HG02852 (cell line): ENCODE data around the gene PDE8B.

Experiments used
- ATAC-seq: cut with Tn5 transposase; IDR thresholded peaks from one replicate; pipeline ENCODE4 v1.9.1; 2021; ENCODE audit warnings: mild to moderate bottlenecking, moderate library complexity; ENCODE audit not compliant: unreplicated experiment

The PDE8B gene

GRCh38 chr5:77282337-77283027, 72.0 kb downstream of the PDE8B start:
- no peak for ATAC-seq

DNA sequence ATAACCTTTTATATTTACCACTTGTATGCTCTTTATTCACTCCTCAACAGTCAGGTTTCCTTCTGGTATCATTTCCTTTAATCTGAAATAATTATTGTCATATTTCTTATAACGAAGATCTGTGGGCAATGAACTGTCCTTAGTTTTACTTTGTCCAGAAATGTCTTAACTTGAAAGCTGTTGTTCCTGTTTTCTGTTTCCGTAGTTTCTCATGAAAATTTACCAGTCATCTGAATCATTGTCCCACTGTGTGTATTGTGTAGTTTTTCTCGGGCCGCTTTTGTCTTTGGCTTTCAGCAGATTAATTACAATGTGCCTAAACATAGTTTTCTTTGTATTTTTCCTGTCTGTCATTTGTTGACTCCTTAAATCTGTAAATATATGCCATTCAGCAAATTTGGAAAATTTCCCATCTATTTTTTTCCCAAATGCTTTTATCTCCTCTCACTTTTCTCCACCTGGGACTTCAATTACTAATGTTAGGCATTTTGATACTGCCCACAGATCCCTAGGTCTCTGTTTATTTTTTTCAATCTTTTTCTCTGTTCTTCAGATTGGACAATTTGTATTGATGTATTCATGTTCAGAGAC, 74.9 kb downstream of the PDE8B start:
- ATAC-seq = no peak

DNA sequence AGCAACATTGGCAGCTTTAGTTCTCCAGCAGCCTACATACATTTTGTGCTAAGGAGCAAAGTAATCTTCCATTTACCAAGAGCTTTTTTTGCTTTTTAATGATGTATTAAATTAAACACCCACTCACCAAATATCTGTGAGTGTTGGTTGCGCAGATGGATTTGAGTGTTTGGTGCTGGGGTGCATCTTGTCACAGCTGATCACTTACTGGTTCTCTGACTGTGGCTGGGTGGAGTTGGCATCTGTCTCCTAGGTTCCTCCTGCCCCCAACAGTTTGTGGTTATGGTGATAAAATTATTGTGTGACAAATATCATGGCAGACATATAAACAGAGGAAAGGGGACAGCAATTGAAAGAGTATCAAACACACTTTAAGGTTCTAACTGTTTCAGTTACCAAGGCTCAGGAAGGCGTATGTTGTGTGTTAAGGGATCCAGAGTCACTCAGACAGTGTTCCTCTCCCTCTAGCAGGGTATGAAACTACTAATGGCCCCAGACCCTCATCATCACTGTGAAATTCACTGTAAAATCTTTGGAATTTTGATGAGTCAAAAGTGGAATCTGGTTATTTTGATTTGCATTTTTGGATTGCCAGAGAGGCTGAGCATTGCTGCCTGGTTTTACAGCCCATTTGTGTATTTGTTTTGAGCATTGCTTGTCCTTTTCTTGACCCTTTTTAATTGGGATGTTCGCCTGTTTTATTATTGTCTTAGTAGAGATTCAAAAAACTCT, 81.7 kb downstream of the PDE8B start:
- no peak for ATAC-seq

- no peak for ATAC-seq
Measured at GRCh38 chr5:77294185-77294584, 83.7 kb downstream of the PDE8B start.

DNA sequence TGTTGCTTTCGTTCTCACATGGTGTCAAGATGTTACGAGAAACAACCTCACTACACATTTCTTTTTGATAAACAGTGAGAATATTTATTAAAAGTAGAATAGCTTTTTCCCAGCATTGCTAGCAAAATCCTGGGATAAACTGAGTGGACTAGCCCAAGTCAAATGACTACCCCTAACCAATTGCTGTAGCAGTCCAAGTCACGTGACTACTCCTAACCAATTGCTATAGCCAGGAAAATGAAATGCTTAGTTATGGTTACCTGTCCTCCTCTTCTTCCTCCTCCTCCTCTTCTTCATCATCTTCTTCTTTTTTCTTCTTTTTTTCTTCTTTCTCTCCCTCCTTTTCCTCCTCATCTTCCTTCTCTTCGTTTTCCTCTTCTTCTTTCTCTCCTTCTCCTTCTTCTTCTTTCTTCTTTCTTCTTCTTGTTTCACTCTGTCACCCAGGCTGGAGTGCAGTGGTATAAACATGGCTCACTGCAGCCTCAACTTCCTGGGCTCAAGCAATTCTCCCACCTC, 85.4 kb downstream of the PDE8B start:
- ATAC-seq = no peak

DNA sequence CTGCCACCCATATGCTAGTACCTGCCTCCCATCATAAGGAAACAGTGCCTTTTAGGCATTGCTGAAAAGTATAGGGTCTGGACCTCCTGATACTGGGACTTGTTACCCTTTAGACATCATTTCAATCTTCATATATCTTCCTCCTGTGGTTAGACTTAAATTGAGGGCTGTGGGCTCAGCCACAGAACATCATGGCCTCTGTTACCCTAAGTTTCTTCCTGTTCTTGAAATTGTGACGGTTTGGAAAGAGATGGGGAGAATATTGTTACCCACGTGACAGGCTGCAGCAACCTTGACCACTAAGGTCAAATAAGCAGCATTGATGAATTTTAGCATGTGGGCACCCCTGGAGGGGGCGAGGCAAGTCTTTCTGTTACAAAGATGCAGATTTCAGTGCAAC, 87.7 kb downstream of the PDE8B start:
- no peak for ATAC-seq

DNA sequence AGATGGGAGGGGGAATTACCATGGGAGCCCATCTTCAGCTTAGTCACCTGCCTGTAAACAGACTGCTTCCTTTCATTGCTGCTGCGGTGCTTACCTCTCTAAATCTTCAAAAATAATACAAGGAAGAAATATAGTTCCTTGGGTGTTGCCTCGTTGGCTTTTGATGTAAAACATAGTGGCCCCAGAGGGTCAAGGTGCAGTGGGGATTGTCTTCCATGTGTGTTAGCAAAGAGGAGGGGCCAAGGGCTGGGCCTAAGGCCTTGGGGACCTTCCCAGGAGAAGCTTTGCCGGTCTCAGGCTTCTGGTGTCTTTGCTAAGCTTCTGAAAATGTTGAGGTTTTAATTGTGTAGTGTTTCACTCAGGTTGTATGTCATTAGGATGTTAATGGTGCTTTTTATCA, 90.0 kb downstream of the PDE8B start:
- ATAC-seq = no peak

DNA sequence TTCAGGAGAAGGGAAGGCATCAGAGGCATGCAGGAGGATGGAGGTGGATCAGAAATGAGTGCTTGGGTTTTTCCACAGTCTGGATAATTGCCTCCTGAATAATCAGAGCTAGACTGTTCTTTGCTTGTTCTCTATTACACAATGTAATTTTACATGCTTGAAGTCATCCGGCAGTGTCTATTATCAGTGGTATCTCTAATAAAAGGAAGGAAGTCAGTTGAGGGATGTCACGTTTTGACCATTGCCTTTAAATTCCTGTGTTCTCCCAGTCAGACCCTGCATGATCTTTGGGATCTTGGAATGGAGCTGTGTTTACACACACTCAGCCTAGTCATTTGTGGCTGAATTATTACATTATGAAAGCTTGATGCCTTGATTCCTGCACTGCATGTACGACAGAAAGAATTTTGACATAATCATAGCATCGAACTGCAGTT, 91.0 kb downstream of the PDE8B start:
- no peak for ATAC-seq

- no peak for ATAC-seq
Measured at GRCh38 chr5:77302247-77302646, 91.8 kb downstream of the PDE8B start.

GRCh38 chr5:77302653-77303052, 92.2 kb downstream of the PDE8B start:
- no peak for ATAC-seq

GRCh38 chr5:77304388-77304787, 93.9 kb downstream of the PDE8B start:
- ATAC-seq = no peak

DNA sequence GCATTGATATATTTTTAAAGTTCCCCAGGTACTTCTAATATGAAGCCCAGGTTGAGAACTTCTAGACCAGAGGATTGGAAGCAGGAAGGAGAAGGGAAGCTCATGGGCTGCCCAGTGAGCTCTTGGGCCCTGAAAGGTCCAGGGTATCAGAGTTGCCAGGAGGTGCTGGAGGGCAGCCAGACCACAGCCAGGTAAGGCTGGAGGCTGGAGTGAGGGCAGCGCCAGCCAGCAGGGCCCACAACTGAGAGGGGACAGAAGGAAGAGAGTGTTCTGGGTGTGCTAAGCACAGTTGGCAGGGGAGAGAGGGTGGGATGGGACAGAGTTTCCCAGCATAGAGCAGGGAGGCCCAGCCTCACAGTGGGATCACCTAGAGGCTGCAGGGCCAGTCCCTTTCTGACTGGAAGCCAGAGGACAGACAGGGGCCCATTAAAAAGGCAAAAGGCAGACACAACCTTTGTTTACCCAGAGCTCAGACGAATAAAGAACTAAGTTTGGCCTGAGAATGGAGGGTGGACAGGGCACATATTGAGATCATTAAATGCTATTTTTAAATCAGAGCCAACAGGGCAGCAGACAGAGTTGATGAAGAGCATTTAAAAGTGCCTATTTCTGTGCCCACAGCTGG, 94.9 kb downstream of the PDE8B start:
- no peak for ATAC-seq

DNA sequence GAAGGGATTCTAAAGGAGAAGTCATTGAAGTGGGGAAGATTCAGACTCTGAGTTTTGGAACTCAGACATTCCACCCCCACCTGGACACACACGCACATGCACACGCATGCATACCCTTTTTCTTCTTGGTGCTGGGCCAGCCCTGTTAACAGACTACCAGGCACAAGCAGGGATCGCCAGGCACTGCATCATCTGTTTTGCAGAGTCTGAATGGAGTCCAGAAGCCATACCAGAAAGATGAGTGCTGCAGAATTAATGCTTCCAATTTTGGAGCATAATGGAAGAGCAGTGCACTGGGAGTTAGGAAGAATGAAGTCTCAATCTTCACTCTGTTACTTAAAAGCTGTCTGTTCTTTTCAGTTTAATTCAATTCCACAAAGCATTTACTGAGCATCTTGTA, 95.5 kb downstream of the PDE8B start:
- no peak for ATAC-seq

DNA sequence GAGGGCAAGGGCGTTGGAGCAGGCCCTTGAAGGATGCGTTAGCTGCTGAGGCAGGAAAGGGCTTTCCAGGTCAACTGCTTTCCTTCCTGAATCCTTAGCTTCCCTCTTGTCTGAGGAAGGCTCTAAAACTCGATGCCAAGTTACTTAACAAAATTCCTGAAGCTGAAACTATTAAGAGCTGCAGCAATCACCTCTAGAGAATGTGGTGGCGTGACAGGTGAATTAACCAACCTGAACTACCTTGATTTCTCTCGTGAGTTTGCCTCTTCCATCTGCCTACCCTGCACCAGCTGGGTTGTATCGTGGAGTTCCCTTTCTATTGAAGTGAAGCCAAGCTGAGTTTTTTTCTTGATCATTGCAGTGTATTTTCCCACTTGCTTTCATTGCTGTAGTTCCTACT, 96.1 kb downstream of the PDE8B start:
- ATAC-seq = no peak

DNA sequence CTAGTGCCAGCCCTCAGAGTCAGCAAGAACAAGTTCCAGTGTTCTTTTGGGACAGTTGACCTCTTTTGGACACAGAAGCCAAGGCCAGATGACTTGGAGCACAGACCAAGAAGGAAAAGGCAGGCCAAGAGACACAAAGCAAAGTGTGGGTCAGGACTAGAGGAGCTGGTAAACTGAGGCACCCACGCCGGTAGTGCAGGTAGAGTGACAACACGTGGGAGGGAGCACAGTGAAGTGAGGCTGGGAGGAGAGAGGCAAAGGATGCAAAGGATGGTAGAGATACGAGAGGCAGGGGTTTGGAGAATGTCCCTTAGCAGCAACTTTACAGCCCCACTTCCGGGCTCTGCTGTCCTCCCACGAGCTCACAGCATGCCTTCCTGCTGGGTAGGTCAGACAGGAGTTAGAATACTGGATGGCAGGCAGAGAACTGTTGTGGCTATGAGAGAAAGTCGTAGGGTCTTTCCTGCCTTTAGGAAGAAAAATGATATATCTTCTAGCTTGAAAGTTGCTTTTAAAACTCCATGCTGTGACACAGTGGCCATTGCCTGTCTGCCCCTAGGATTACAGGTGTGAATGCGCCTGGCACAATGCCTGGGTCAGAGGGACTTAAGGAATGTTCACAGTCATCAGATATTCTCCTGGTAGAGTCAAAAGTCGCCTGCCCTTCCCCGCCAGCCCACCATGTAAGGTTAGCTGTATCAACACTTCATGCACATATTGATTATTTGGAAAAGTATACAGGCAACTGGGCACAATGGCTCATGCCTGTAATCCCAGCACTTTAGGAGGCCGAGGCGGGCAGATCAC, 97.9 kb downstream of the PDE8B start:
- no peak for ATAC-seq

GRCh38 chr5:77309140-77309539, 98.7 kb downstream of the PDE8B start:
- no peak for ATAC-seq

DNA sequence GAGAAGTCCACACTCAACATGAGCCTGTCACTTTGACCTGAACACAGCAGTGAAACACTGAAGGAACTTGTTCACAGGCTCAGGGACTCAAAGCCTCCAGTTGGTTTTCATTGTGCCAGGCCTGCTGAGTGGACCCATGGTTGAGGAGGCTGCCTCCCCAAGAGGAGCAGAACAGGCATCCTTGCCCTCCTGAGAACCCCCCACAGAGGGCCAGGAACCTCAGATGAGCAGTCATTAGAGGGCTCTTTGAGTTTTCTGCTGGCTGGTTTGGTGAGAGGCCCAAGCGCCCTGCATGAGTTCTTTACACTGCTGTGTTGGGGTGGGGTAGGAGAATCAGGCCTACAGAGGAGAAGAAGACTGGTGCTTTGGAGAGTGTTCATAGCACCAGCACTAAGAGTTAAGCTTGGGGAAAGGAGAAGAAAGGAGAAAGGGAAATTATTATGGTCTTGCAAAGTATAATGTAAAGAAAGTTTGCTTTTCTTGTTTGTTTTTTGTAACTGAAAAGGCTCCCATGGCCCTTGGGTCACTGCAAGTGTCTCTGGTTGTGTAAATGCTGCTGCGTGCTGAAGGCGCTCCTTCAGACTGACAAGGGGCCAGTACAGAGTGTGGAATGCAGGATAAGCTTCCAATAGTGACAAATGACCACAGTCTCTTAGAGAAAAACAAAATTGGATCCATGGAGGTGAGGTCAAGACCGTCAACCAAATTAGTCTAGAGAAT, 100.2 kb downstream of the PDE8B start:
- ATAC-seq = no peak

DNA sequence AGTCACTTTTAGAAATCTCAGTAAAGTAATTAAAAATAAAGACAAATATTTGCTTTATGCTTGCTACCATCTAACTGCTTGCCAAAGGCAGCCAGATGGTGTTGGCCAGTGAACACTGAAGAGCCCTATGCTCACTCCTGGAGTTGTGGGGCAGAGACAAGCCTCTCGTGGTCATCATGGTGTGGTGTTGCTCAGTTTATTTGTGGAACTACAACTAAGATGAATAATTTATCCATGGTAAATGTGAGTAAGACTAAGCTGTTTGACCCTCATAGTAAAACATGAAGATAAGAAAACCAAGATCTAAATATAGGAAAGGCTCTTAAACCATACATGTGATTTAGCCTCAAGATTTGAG, 100.7 kb downstream of the PDE8B start:
- no peak for ATAC-seq

DNA sequence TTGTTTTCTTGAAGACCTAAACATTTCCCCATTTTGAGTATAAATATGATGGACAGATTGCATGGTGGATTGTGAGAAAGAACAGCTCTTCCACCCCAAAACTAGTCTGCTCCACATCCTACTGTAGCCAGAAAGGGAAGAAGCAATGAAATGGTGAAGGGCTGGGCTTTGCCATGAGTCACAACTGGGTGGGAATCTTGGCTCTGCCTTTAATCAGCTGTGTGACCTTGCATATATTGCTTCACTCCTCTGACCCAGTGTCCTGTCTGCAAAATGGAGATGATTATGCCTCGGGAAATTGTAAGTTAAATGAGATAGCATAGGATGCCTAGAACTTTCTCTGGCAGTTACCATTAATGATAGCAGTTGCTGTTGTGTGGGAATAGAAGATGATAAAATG, 101.9 kb downstream of the PDE8B start:
- ATAC-seq = no peak
